Nephron progenitor cell (in vitro differentiated cells): Measurements from ENCODE around the gene ACAP3.

Experiments
- DNase-seq: peaks from one replicate; pipeline ENCODE4 v3.0.0; 2021
- H3K27ac Mint-ChIP-seq: 2 replicates; pipeline ENCODE4 v1.8.0; 2021; ENCODE audit warnings: mild to moderate bottlenecking, moderate library complexity, mixed read lengths
- H3K27me3 Mint-ChIP-seq: 2 replicates; pipeline ENCODE4 v1.8.0; 2021; ENCODE audit warnings: mild to moderate bottlenecking, low read depth, mixed read lengths; ENCODE audit not compliant: poor library complexity
- H3K36me3 Mint-ChIP-seq: 2 replicates; pipeline ENCODE4 v1.8.0; 2021; ENCODE audit warnings: low read depth, mixed read lengths
- H3K4me1 Mint-ChIP-seq: 2 replicates; pipeline ENCODE4 v1.8.0; 2021; ENCODE audit warnings: mixed read lengths
- H3K4me3 Mint-ChIP-seq: 2 replicates; pipeline ENCODE4 v1.8.0; 2021; ENCODE audit warnings: mild to moderate bottlenecking, moderate library complexity, mixed read lengths
- H3K9me3 Mint-ChIP-seq: 2 replicates; pipeline ENCODE4 v1.8.0; 2021; ENCODE audit warnings: mild to moderate bottlenecking, moderate library complexity, mixed read lengths
- CTCF ChIP-seq: fragments of 200-600 bp; sonication (generic); IDR thresholded peaks from 2 replicates; pipeline ENCODE4 v1.5.0; 2021; ENCODE audit warnings: antibody characterized with exemption

ACAP3 gene

GRCh38 chr1:1246577-1247340 is 61.0 kb downstream of the ACAP3 start, which contains the start of gene C1QTNF12:
Gene C1QTNF12, minus strand, starts transcription at chr1:1246722. Its CDS starts 32 bp downstream, at chr1:1246690.
- TF ChIP-seq CTCF: no peak
- H3K4me3 Mint-ChIP-seq: no peak within 1 kb of the TSS
- no peak within 1 kb of the TSS for H3K27ac Mint-ChIP-seq
- DNase-seq: peak; percentile 54
- peaks cover 16% of the 10 kb centered on the region for H3K27me3 Mint-ChIP-seq
- H3K9me3 Mint-ChIP-seq: no peaks in the 10 kb centered on the region
- peaks cover 5% of the 10 kb centered on the region for H3K4me1 Mint-ChIP-seq
- no peaks in the 10 kb centered on the region for H3K36me3 Mint-ChIP-seq

- no peaks in the 10 kb centered on the region for H3K9me3 Mint-ChIP-seq
- H3K4me1 Mint-ChIP-seq: peaks cover 5% of the 10 kb centered on the region
- no peak for TF ChIP-seq CTCF
These were observed 61.7 kb downstream of the ACAP3 start for GRCh38 chr1:1245817-1246576.

GRCh38 chr1:1245178-1245816 is 62.4 kb downstream of the ACAP3 start:
- TF ChIP-seq CTCF: no peak
- Mint-ChIP-seq H3K27me3 (peaks cover 16% of the 10 kb centered on the region), H3K4me1 (peaks cover 3% of the 10 kb centered on the region), H3K36me3 (no peaks in the 10 kb centered on the region), H3K4me3 (no peak overlapping the region), H3K27ac (no peak overlapping the region), H3K9me3 (no peaks in the 10 kb centered on the region)
- DNase-seq: no peak

More at GRCh38 chr1:1245817-1246576, 61.7 kb downstream of the ACAP3 start:
- no peaks in the 10 kb centered on the region for H3K36me3 Mint-ChIP-seq
- H3K27ac Mint-ChIP-seq: no peak overlapping the region
- no peak overlapping the region for H3K4me3 Mint-ChIP-seq
- peaks cover 16% of the 10 kb centered on the region for H3K27me3 Mint-ChIP-seq
- no peak for DNase-seq

- TF ChIP-seq CTCF: no peak
- Mint-ChIP-seq H3K4me1 (no peaks in the 10 kb centered on the region), H3K4me3 (no peak overlapping the region), H3K27ac (no peak overlapping the region), H3K9me3 (no peaks in the 10 kb centered on the region), H3K27me3 (peaks cover 13% of the 10 kb centered on the region), H3K36me3 (no peaks in the 10 kb centered on the region)
- no peak for DNase-seq
These were observed 63.4 kb downstream of the ACAP3 start for GRCh38 chr1:1244192-1244811.

GRCh38 chr1:1243807-1244191 is 63.9 kb downstream of the ACAP3 start:
- Mint-ChIP-seq H3K4me1 (peaks cover 3% of the 10 kb centered on the region), H3K4me3 (no peak overlapping the region)

More at GRCh38 chr1:1243807-1244191, 63.9 kb downstream of the ACAP3 start:
- Mint-ChIP-seq H3K27ac (no peak overlapping the region), H3K27me3 (peaks cover 13% of the 10 kb centered on the region), H3K9me3 (no peaks in the 10 kb centered on the region), H3K36me3 (no peaks in the 10 kb centered on the region)
- DNase-seq: peak; percentile 57
- TF ChIP-seq CTCF: no peak
